Neural crest cell (in vitro differentiated cells): ENCODE data around the gene CD99. TPM values are rescaled to one million over a fixed set of nuclear protein-coding genes. Genes with fewer than 3 reads are reported as not detected.

Source experiments
- DNase-seq: peaks from one replicate; pipeline ENCODE4 v3.0.0; 2021; ENCODE audit warnings: low read depth, mixed read lengths, low spot score
- H3K27ac Mint-ChIP-seq: one replicate; pipeline ENCODE4 v1.8.0; 2021; ENCODE audit warnings: mild to moderate bottlenecking, mixed read lengths; ENCODE audit not compliant: unreplicated experiment
- H3K27me3 Mint-ChIP-seq: 2 replicates; pipeline ENCODE4 v1.8.0; 2021; ENCODE audit warnings: low read depth, mild to moderate bottlenecking, mixed read lengths
- H3K36me3 Mint-ChIP-seq: 2 replicates; pipeline ENCODE4 v1.8.0; 2021; ENCODE audit warnings: low read depth, mild to moderate bottlenecking, mixed read lengths
- H3K4me1 Mint-ChIP-seq: 2 replicates; pipeline ENCODE4 v1.8.0; 2021; ENCODE audit warnings: mixed read lengths
- H3K4me3 Mint-ChIP-seq: one replicate; pipeline ENCODE4 v1.8.0; 2021; ENCODE audit warnings: mild to moderate bottlenecking, mixed read lengths
- H3K9me3 Mint-ChIP-seq: 2 replicates; pipeline ENCODE4 v1.8.0; 2021; ENCODE audit warnings: mixed read lengths
- CTCF ChIP-seq: fragments of 200-600 bp; sonication (generic); conservative IDR thresholded peaks from 2 replicates; pipeline ENCODE4 v1.5.0; 2021; ENCODE audit warnings: antibody characterized with exemption, mild to moderate bottlenecking
- total RNA-seq: library from RNA; stranded (reverse); gene quantifications from 2 replicates; pipeline ENCODE4 v1.2.1, GENCODE V29; 2021

The CD99 gene
- total RNA-seq, 1 donor from 2014 or later, result 165 TPM

DNA sequence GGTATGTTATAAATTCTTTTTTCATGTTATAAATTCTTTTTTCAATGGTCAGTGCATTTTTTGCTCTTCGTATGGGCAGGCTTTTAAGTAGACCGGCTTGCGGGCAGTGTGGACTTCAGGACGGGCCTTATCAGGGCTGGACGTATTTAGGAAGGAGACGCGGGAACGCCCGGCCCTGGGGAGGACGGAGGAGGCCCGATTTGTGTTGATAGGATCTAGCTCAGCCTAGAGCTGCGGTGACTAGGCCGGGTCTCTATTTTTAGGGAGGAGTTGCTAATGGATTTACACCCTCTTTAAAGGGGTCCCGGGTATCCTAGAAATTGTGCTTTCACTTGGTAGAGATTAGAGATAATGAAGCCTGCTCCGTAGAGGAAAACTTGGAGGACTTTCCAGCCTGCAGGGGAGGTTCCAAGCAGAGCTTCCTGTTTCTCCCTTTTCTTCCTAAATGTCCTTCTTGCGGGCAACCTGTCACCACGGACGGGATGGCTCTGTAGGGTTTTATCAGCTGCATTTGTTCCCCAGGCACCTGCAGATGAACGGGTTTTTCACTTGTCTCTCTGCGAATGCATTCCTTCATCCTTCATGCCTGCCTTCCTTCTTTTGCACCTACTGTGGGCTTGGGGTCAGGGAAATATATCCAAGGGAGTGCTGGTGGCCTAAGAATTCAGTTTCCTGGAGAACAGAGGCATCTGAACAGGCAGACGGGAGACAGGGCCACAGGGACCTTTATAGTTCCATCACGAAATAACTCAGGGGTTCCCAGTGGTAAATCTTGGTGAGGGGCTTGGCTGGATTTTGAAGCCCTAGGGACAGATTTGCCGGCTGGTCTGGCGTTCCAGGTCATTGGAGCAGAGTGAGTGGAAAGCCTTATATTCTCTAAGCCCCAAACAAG is 1.4 kb downstream of the CD99 start:
- H3K4me1 Mint-ChIP-seq, result peaks cover 48% of the 10 kb centered on the region
- H3K27me3 Mint-ChIP-seq, result peaks cover 11% of the 10 kb centered on the region
- no peak for TF ChIP-seq CTCF
- no peak for DNase-seq
- H3K27ac Mint-ChIP-seq, result peak overlapping the region; percentile 96
- no peaks in the 10 kb centered on the region for H3K9me3 Mint-ChIP-seq
- H3K36me3 Mint-ChIP-seq, result no peaks in the 10 kb centered on the region
- H3K4me3 Mint-ChIP-seq, result peak overlapping the region; percentile 95

GRCh38 chrX:2693113-2694002 is 2.3 kb downstream of the CD99 start:
- no peak for TF ChIP-seq CTCF
- Mint-ChIP-seq H3K4me3 (peak overlapping the region; percentile 95), H3K4me1 (peaks cover 53% of the 10 kb centered on the region), H3K36me3 (peaks cover 4% of the 10 kb centered on the region), H3K27ac (no peak overlapping the region), H3K9me3 (no peaks in the 10 kb centered on the region), H3K27me3 (peaks cover 8% of the 10 kb centered on the region)
- no peak for DNase-seq

DNA sequence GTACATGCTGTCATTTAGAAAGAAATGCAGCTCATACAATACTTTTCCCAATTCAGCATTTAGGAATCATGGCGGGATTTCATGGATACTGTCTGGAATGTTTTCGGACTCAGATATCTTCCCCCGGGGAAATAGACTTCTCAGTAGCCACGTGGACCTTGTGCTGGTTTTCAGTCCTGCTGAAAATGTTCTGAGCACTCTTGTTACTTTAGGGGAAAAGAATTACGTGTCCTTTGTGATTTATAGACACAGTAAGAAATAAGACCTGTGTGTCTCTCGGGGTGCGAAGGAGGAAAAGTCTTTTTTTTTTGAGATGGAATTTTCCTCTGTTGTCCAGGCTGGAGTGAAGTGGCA is 3.8 kb downstream of the CD99 start:
- no peak for TF ChIP-seq CTCF
- Mint-ChIP-seq H3K9me3 (no peaks in the 10 kb centered on the region), H3K36me3 (peaks cover 7% of the 10 kb centered on the region), H3K27me3 (peaks cover 8% of the 10 kb centered on the region), H3K4me1 (peaks cover 56% of the 10 kb centered on the region), H3K4me3 (peak overlapping the region; percentile 6), H3K27ac (no peak overlapping the region)
- DNase-seq, result no peak

- no peak for TF ChIP-seq CTCF
- Mint-ChIP-seq H3K27me3 (peaks cover 8% of the 10 kb centered on the region), H3K27ac (no peak overlapping the region), H3K9me3 (peaks cover 6% of the 10 kb centered on the region), H3K4me1 (peaks cover 65% of the 10 kb centered on the region), H3K4me3 (peak overlapping the region; percentile 24), H3K36me3 (peaks cover 15% of the 10 kb centered on the region)
- no peak for DNase-seq
Measured at GRCh38 chrX:2696698-2697215, 5.7 kb downstream of the CD99 start.

- peaks cover 15% of the 10 kb centered on the region for H3K36me3 Mint-ChIP-seq
- no peak for TF ChIP-seq CTCF
- no peak overlapping the region for H3K27ac Mint-ChIP-seq
- peaks cover 6% of the 10 kb centered on the region for H3K9me3 Mint-ChIP-seq
- peaks cover 5% of the 10 kb centered on the region for H3K27me3 Mint-ChIP-seq
- H3K4me1 Mint-ChIP-seq, result peaks cover 59% of the 10 kb centered on the region
- peak overlapping the region; percentile 24 for H3K4me3 Mint-ChIP-seq
- DNase-seq, result no peak
Measured at GRCh38 chrX:2697306-2697705, 6.2 kb downstream of the CD99 start.
